GM12872 (cell line): Measurements from ENCODE around the gene CD28.

ENCODE experiments used
- TF ChIP-seq, protein P1 (sequence below): IDR thresholded peaks from 3 replicates; pipeline ENCODE4 v1.5.1; 2011; ENCODE audit warnings: low read depth, mild to moderate bottlenecking, low read length, moderate library complexity; ENCODE audit not compliant: insufficient read depth

Gene CD28

DNA sequence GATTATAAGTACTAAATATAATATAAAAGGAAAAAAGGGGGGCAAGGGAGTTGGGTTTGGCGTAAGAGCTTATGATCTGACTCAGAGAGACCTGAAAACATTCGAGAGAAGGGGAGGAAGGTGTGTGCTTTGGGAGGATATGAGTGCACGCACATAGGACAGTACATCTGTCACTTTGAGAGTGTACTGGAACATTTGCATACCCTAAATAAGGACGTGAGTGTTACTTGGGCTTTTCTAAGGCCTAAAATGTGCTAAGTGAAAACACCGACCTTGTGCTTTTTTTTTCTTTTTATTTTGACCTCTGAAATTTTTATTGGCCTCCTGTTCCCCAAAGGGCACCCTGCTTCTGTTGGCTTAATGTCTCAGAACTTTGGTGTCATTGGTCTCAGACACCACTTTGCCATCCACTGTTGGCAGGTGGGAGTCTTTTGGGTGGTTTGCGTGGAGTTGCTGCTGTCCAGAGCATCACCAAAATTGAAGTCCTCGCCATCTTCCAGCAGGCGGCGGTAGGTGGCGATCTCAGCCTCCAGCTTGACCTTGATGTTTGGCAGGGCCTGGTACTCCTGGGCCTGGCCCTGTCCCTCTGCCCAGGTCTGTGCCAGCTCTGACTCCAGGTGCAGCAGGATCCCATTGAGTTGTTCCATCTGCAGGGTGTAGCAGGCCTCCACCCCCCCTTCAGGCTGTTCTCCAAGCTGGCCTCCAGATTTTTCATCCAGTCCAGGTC is 57.7 kb downstream of the CD28 start:
- TF ChIP-seq, protein P1, sequence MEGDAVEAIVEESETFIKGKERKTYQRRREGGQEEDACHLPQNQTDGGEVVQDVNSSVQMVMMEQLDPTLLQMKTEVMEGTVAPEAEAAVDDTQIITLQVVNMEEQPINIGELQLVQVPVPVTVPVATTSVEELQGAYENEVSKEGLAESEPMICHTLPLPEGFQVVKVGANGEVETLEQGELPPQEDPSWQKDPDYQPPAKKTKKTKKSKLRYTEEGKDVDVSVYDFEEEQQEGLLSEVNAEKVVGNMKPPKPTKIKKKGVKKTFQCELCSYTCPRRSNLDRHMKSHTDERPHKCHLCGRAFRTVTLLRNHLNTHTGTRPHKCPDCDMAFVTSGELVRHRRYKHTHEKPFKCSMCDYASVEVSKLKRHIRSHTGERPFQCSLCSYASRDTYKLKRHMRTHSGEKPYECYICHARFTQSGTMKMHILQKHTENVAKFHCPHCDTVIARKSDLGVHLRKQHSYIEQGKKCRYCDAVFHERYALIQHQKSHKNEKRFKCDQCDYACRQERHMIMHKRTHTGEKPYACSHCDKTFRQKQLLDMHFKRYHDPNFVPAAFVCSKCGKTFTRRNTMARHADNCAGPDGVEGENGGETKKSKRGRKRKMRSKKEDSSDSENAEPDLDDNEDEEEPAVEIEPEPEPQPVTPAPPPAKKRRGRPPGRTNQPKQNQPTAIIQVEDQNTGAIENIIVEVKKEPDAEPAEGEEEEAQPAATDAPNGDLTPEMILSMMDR = no peak

DNA sequence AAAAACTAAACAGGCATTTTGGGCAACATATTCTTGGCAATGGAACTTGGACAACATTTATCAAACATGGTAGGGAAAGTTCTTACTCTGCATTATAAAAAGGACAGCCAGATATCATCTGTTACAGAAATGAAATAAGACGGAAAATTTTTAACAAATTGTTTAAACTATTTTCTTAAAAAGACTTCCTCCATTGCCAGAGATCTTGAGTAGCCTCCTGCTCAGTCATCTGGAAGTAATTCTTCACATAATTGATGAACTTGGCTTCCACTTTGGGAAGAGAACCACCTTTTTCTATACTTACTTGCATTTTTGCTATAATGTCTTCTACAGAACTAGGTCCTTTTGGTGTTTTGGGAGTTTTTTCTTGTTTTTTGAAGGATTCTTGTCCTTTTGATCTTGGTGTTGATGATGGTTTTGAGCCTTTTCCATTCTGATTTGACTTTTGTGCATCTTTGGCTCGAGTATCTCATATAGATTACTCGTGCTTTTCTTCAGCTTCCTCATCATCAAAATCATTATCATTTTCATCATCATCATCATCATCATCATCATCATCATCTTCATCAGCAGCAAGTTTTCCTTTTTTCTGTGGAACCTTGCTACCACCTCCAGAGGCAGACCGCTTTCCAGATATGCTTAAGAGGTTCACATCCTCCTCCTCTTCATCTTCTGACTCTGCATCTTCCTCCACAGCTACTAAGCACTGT is 66.2 kb downstream of the CD28 start:
- TF ChIP-seq, protein P1 = no peak

DNA sequence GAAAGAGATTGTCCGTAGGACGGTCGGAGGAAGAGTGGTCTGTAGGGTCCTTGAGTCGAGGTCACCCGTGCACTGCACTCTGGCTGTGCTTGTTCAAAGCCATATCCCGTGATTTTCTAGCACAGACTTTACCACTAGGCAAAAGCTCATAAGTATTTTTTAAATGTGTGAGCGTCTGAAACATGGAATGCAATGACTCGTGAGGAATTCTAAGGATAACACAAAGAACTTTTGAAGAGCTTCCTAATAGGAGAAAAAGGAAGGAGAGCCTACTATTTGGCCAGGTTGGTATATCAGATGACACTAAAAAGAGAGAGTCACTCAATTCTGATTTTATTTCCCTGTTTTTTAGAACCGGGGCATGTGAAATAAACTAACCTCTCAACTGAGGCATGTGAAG is 68.3 kb downstream of the CD28 start:
- TF ChIP-seq, protein P1 = no peak

DNA sequence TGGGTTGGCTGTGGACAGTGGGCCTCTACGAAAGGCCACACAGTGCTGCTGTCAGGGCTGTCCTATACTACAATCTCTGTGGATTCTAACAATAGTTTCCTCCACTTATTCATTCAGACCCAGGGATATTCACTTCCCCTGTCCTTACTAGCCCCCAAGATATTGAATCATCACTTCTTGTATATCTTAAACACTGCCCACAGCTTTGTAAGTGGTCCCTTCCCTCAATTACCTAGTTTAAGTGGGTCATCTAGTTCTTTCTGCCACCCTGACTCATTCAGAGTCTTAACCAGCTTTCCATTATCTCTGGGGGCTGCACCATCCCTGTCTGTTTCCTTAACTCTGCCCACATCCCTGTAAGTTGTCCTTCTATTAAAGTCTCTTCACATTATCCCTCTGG is 69.2 kb downstream of the CD28 start:
- TF ChIP-seq, protein P1 = no peak

DNA sequence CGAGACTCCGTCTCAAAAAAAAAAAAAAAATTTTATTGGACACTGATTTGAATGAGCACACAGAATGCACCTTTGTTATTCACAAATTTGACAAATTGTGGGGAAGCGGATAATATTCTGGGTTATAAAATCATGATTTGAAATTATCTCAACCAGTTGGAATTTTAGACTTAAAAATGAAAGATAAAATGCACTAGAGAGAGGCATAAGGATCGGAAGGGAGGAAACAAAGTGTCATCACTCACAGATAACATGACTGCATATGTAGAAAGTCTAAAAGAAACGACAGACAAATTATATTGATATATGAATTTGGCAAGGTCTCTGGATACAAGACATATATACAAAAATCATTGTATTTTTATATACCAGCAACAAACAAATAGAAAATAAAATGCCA is 70.6 kb downstream of the CD28 start:
- TF ChIP-seq, protein P1 = no peak

DNA sequence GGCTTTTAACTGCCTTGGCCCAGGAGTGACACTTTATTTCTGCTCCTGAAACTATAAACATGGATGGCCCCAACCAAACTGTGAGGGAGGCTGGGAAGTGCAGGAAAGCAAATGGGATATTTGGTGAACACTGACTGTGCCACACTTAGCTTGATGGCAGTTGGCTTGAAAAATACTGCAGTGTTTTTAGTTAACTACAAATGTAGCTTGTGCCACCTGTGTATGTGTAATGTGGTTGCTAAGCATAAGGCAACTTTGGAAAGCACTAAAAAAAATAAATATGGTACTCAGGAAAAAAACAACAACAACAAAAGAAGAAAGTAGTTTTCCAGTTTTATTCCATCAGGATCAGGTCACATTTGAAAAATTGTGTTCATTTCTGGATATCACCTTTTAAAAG is 73.8 kb downstream of the CD28 start:
- TF ChIP-seq, protein P1 = no peak

DNA sequence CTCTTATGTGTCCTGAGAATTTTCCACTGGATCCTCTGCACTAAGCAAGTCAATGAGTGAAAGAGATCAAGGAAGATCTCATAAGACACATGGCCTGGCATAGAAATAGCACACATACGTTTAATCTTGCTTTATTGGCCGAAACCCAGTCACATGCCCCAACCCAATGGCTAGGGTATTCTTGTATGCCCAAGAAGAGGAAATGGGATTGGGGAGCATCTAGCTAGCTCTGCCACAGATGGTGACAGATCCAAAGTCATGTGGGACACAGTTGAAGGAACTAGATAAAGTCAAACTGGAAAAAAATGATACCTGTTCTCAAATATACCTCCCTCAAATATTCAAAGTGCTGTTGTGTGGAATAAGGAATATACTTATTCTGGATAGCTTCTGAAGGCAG is 74.7 kb downstream of the CD28 start:
- TF ChIP-seq, protein P1 = no peak
